Activated CD4-positive, alpha-beta T cell treated with anti-CD3 and anti-CD28 coated beads for 1 hour (primary cell): ENCODE results near the gene SYCP2.
"Not testable (repeated sequence)": the region's sequence is repeated elsewhere in the genome, so short reads cannot be mapped to it uniquely, and the experiment has no call there.

Source experiments
- DNase-seq: peaks from one replicate; pipeline ENCODE4 v3.0.0-alpha.2; 2020

Gene SYCP2

DNA sequence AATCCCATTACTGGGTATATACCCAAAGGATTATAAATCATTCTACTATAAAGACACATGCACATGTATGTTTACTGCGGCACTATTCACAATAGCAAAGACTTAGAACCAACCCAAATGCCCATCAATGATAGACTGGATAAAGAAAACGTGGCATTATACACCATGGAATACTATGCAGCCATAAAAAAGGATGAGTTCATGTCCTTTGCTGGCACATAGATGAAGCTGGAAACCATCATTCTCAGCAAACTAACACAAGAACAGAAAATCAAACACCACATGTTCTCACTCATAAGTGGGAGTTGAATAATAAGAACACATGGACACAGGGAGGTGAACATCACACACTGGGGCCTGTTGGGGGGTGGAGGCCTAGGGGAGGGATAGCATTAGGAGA is 43.4 kb downstream of the SYCP2 start:
- not testable (repeated sequence) for DNase-seq

- no peak for DNase-seq
These were observed 45.4 kb downstream of the SYCP2 start for GRCh38 chr20:59888050-59888449.

DNA sequence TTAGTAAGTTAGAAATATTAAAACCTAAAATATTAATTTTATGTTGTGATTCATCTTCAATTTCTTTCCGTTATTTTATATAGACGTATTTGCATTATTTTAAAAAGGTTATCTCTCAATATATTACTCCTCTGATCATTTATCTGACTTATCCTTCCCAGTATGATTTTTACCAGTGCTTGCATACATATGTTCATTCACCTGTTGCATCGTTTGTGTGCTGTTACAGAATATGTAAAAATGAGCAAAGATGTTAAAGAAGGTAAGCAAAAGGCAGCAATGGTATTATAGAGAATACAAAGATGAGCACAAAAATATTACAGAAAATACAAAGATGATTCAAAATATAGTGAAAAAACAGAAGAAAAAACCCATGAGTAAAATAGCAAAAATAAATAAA is 48.9 kb downstream of the SYCP2 start:
- DNase-seq: no peak

DNA sequence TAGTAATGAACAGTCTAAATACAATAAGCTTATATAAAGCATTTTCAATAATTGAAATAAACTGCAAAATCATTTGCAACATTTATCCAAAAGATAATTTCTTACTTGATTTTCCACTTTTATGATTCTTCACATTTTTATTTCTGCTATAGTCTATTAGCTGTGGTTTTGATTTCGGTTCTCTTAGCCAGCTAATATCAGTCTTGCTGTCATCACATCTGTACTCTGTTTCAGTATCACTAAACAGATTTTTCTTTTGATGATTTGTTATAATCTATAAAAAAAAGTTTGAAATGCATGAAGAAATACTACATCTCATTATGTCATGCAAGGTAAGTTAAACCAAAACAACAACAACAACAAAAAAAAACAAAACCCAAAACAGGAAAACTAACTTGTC is 53.2 kb downstream of the SYCP2 start:
- no peak for DNase-seq

- DNase-seq: no peak
These were observed 60.0 kb downstream of the SYCP2 start for GRCh38 chr20:59873409-59873808.

DNA sequence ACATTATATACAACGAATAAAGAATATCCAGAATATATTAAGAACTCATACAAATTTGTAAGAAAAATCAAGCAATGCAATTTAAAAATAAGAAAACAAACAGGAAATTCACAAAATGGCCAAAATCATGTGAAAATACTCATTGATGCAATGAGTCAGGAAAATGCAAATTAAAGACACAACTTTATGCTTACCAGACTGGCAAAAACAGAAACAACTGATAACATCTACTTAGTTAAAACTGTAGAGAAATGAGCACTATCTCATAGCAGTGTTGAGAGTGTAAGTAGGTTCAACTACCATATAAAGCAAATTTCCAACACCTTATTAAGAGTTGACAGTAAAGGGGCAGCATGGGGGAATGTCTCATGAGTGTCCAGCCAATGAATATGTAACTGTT is 62.3 kb downstream of the SYCP2 start:
- DNase-seq: no peak

- no peak for DNase-seq
These were observed 67.1 kb downstream of the SYCP2 start for GRCh38 chr20:59866338-59866737.

- DNase-seq: no peak
These were observed 68.7 kb downstream of the SYCP2 start for GRCh38 chr20:59864726-59865125.

- DNase-seq: no peak
These were observed 70.4 kb downstream of the SYCP2 start for GRCh38 chr20:59863058-59863457.

DNA sequence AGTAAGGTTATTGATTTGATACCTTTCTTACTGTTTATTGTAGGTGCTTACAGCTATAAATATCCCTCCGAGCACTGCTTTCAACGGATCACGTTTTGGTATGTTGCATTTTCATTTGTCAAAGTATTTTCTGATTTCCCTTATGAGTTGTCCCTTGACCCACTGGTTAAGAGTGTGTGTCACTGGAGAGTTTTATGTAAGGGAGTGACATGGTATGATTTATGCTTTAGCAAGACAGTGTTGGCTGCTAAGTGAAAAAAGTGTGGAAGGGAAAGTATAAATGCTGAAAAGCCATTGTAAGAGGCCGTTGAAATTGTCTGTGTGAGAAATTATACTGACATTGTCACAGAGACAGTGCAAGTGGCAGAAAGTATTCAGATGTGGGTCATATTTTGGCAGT is 72.0 kb downstream of the SYCP2 start:
- no peak for DNase-seq

DNA sequence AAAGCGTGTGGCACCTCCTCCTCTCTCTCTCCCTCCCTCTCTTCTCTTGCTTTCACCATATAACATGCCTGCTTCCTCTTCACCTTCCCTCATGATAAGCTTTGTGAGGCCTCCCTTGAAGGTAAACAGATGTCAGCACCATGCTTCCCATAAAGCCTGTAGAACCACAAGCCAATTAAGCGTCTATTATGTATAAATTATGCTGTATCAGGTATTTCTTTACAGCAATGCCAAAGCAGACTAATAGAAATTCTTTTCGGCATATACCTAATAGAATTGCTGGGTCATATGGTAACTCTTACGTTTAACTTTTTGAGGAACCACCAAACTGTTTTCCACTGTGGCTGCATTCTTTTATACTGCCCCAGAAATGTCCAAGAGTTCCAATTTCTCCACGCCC is 75.0 kb downstream of the SYCP2 start:
- DNase-seq: no peak

DNA sequence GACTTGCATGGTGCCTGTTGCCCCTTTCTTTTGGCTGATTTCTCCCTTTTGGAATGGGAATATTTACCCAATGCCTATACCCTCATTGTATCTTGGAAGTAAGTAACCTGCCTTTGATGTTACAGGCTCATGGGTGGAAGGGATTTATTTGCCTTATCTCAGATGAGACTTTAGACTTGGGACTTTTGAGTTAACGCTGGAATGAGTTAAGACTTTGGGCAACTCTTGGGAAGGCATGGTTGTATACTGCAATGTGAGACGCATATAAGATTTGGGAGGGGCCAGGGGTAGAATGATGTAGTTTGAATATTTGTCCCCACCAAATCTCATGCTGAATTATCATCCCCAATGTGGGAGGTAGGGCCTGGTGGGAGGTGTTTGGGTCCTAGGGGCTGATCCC is 75.5 kb downstream of the SYCP2 start:
- DNase-seq: no peak

GRCh38 chr20:59856941-59857340 is 76.5 kb downstream of the SYCP2 start:
- not testable (repeated sequence) for DNase-seq

GRCh38 chr20:59856526-59856925 is 76.9 kb downstream of the SYCP2 start:
- DNase-seq: not testable (repeated sequence)

DNA sequence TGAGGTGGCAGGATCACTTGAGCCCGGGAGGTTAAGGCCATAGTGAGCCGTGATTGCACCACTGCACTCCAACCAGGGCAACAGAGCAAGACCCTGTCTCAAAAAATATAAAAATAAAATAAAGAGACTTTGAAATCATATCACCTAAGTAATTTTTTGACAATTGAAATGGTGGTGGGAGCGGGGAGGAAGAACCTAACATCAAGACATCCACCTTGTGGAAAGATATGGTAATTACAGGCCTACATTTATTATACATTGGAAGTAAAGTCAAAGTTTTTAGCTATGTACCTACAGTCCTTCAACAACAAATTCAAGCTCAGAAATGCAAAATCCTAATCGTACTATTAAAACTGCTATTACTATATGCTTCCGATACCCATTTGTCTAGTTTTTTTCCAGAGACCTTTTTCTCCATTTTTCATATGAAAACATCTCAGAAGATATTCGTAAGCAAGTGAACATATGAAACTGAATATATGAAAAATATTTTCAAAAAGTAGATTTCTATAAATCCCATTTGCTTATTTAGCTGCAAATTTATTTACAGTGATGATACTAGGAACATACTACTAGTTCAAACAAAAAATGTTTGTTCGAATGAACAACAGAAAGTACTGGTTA is 83.3 kb downstream of the SYCP2 start:
- DNase-seq: no peak

DNA sequence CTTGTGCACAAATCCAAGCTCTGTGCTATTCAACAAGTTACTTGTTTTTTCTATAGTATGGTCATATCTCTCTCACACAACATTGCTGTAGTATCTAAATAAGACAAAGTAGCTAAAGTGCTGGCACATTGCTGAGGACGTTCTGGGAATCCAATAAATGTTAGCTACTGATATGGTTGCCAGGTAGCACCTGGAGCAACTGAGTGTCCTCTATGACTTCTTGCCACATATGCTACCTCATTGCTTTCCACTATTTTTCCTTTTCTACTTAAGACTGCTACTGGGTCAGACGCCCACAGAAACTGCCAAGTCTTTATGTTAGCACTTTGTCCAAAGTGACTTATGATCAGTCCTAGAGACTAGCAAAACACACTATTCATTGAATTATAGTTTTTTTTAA is 85.3 kb downstream of the SYCP2 start:
- DNase-seq: no peak

DNA sequence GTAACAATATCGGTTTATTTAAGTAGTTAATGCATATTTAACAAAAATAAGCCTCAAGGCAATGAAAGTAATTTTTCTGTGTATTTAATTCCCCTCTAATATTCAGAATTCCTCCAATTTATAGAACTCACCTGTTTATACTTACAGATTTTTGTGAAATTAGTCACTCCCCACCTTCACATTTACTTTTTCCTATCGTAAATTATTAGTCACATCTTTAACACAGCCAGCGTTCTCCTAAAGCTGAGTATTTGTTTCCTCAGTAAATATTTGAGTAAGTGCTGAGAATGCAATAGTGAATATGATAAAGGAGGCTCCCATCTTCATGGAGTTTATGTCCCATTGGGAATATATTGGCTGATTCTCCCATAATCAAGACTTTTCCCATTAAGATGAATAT is 88.0 kb downstream of the SYCP2 start:
- no peak for DNase-seq

DNA sequence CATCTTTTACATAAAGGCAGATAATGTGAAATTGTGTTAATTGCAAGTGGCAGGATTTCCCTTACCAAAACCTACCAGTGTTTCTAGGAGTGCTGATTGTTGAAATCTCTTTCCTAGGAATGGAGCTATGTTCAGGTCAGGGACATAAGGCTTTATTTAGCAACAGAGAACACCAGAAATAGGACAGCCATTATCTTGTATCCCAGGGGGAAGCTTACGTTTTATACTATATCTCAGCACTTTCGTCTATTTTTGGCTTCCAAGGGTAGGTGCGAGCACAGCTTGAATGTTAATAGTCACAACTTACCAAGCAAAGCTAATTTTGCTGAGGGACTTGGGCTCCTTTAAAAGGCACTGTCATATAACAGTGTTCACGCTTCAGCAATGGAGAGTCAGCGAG is 94.0 kb downstream of the SYCP2 start:
- no peak for DNase-seq

- DNase-seq: no peak
These were observed 95.6 kb downstream of the SYCP2 start for GRCh38 chr20:59837623-59838394.

DNA sequence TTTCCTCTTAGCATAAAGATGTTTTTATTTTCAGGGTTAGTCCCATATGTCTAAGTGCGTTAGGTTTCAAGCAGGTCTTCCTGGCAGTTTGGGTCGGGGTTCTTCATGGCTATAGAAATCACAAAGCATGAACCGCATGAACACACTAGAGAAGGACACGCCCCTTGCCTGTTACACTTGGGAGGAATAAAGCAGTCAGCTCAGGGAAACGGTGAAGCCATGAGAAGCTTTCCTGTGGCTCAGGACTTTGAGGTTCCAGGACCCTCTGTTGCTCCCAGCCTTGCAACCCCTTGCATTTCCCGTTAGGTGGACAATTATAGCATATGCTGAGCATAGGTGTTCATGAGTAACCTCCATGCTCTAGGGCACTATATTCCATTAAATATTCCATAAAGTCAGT is 96.7 kb downstream of the SYCP2 start:
- no peak for DNase-seq

GRCh38 chr20:59835448-59836395 is 97.7 kb downstream of the SYCP2 start:
- no peak for DNase-seq

DNA sequence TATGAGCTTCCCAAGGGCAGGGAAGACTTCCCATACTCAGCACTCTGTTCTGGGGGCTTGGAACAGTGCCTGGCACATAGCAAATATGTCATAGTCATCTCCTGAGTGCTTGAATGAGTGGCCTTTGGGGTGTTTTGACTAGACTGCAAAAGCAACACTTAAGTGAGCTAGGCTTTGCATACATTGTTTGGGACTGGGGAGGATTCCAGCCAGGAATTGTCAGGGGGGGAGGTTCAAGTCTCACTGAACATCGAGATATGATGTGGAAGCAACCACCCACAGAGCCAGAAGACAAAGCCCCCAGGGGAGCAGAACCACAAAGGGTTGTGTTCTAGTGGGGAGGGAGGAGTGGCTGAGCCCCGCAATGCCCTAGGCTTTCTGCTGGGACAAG is 98.4 kb downstream of the SYCP2 start:
- no peak for DNase-seq
